Sigmoid colon (tissue), 7 donors: ENCODE data around the gene GP1BB. TPM values are rescaled to one million over a fixed set of nuclear protein-coding genes. Genes with fewer than 3 reads are reported as not detected.

Source experiments
- DNase-seq: peaks from one replicate; pipeline ENCODE4 v3.0.0-alpha.2; 2019
- H3K27ac ChIP-seq, 4 donors: fragments of 200-600 bp; sonication (generic); one replicate each; pipeline ENCODE4 v1.5.1; 2016 to 2019; ENCODE audit warnings: mild to moderate bottlenecking in 1 of 4
- H3K27me3 ChIP-seq, 3 donors: fragments of 200-600 bp; sonication (generic); one replicate each; pipeline ENCODE4 v1.5.1; 2019; ENCODE audit warnings: mild to moderate bottlenecking in 1 of 3
- H3K36me3 ChIP-seq, 4 donors: fragments of 200-600 bp; sonication (generic); one replicate each; pipeline ENCODE4 v1.5.1; 2016 to 2019
- H3K4me1 ChIP-seq, 4 donors: fragments of 200-600 bp; sonication (generic); one replicate each; pipeline ENCODE4 v1.5.1; 2017 to 2019
- H3K4me3 ChIP-seq, 4 donors: fragments of 200-600 bp; sonication (generic); one replicate each; pipeline ENCODE4 v1.5.1; 2017 to 2019; ENCODE audit warnings: mild to moderate bottlenecking in 2 of 4, moderate library complexity in 1 of 4
- H3K9me3 ChIP-seq, 4 donors: fragments of 200-600 bp in 3 of 4; sonication (generic) in 3 of 4; one replicate each; pipeline versions ENCODE4 v1.5.1 to v1.6.1; 2013 to 2019
- EP300 ChIP-seq, 4 donors: sonication (generic); formaldehyde crosslinking; IDR thresholded peaks; one replicate each; pipeline ENCODE4 v1.6.1; 2017; ENCODE audit warnings: antibody characterized with exemption in 4 of 4
- POLR2A ChIP-seq, 2 donors: fragments of 450-650 bp; IDR thresholded peaks; one replicate each; pipeline ENCODE4 v1.6.1; 2016; ENCODE audit warnings: antibody characterized with exemption in 2 of 2, mild to moderate bottlenecking in 2 of 2, moderate library complexity in 2 of 2
- POLR2AphosphoS5 ChIP-seq, 4 donors: sonication (generic); formaldehyde crosslinking; IDR thresholded peaks; one replicate each; pipeline ENCODE4 v1.6.1; 2017; ENCODE audit warnings: antibody characterized with exemption in 4 of 4
- WGBS, 2 donors: extraction: QIAGEN DNeasy Blood & Tissue Kit; methylation state at CpG; one replicate each; pipeline ENCODE4 v1.1.7; 2013; 5-methylcytosine and 5-hydroxymethylcytosine counted together
- intact Hi-C: fragments of 100-400 bp; cut with DNase I; formaldehyde crosslinking; loops from one replicate; pipeline ENCODE4 v1.15.1; 2023
- polyA plus RNA-seq, 3 donors: library from polyadenylated mRNA; stranded (reverse); fragments of 200-250 nt; gene quantifications; one replicate each; pipeline ENCODE4 v1.2.3, GENCODE V29; 2013
- total RNA-seq, 4 donors: library from RNA; depleted of rRNA; stranded (reverse); fragments of >200 nt; gene quantifications; one replicate each; pipeline ENCODE4 v1.1.0, GENCODE V29; 2016
- TF ChIP-seq, protein P1 (sequence below), 4 experiments: fragments of 450-650 bp in 3 of 4; fragments of 200-600 bp in 1 of 4; IDR thresholded peaks; one replicate each; pipeline ENCODE4 v1.5.1; 2016 to 2019; ENCODE audit warnings: antibody characterized with exemption in 4 of 4, mild to moderate bottlenecking in 3 of 4, moderate library complexity in 2 of 4
- donor health status: healthy with polysubstance abuse.
- donor health status: Bipolar disorder and iron deficiency.
- donor health status: healthy.

The GP1BB gene
- total and polyA plus RNA-seq, 7 donors: 1.1 to 2.9 (median 1.9) TPM; not detected in 2

- Histone ChIP-seq H3K27ac (no peak overlapping the region), H3K9me3 (no peaks in the 10 kb centered on the region), H3K36me3 (no peaks in the 10 kb centered on the region), H3K27me3 (peaks cover 0 to 11% (median 0%) of the 10 kb centered on the region in 3 donors), H3K4me1 (no peaks in the 10 kb centered on the region), H3K4me3 (no peak overlapping the region)
- TF ChIP-seq, protein P1, sequence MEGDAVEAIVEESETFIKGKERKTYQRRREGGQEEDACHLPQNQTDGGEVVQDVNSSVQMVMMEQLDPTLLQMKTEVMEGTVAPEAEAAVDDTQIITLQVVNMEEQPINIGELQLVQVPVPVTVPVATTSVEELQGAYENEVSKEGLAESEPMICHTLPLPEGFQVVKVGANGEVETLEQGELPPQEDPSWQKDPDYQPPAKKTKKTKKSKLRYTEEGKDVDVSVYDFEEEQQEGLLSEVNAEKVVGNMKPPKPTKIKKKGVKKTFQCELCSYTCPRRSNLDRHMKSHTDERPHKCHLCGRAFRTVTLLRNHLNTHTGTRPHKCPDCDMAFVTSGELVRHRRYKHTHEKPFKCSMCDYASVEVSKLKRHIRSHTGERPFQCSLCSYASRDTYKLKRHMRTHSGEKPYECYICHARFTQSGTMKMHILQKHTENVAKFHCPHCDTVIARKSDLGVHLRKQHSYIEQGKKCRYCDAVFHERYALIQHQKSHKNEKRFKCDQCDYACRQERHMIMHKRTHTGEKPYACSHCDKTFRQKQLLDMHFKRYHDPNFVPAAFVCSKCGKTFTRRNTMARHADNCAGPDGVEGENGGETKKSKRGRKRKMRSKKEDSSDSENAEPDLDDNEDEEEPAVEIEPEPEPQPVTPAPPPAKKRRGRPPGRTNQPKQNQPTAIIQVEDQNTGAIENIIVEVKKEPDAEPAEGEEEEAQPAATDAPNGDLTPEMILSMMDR (IDR thresholded peaks at IDR 0.05): no peak
- no peak for TF ChIP-seq EP300 (IDR thresholded peaks at IDR 0.05)
- TF ChIP-seq POLR2A (IDR thresholded peaks at IDR 0.05): no peak
- no peak for TF ChIP-seq POLR2AphosphoS5 (IDR thresholded peaks at IDR 0.05)
- 70 to 83% methylated on average over 17 of the region's 17 CpGs for WGBS, 2 donors
- intact Hi-C loops: no loop called here
- no peak for DNase-seq
These were observed 14.7 kb downstream of the GP1BB start for GRCh38 chr22:19737846-19738663.

DNA sequence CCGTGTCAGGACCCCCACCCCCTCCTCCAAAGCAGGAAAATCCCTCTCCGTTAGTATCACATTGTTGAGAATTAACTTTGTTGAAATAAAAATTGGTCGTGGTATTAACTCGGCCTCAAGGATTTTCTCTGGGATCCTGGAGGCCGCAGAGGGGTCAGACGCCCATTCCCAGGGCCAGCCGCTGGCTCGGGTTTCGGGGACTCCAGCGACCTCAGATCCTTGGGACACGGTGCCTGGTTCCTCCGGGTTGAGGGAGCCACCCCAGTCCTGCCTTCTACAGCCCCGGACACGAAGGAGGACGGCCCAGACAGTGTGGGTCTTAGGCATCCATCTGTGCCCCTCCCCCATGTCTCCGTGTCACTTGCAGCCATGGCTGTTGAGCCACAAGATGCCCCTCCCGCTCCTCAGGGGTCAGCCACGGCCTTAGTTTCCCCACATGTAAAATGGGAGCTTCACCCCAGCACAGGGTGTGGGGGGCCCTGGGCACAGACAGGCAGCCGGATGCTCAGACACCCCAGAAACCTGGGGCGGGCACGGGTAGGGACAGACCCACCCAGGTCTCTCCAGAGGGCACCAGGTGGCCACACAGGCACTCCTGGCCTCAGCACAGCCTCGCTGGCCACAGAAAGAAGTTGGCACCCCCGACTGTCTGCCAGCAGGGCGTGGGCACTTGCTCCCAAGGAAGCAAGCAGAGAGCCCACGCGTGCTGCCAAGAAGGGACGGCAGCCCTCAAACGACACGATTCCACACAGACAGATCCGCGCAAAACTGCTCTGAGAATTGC is 15.5 kb downstream of the GP1BB start:
- intact Hi-C loops: no loop called here
- H3K27me3 ChIP-seq: peaks cover 0 to 11% (median 0%) of the 10 kb centered on the region in 3 donors
- 49 to 74% methylated on average over 31 of the region's 31 CpGs for WGBS, 2 donors
- H3K27ac ChIP-seq: no peak overlapping the region
- TF ChIP-seq, protein P1 (IDR thresholded peaks at IDR 0.05): no peak
- no peak for TF ChIP-seq POLR2A (IDR thresholded peaks at IDR 0.05)
- no peak for TF ChIP-seq POLR2AphosphoS5 (IDR thresholded peaks at IDR 0.05)
- TF ChIP-seq EP300 (IDR thresholded peaks at IDR 0.05): no peak
- DNase-seq: no peak
- no peaks in the 10 kb centered on the region for H3K36me3 ChIP-seq
- H3K4me3 ChIP-seq: no peak overlapping the region
- H3K9me3 ChIP-seq: no peaks in the 10 kb centered on the region
- no peaks in the 10 kb centered on the region for H3K4me1 ChIP-seq

DNA sequence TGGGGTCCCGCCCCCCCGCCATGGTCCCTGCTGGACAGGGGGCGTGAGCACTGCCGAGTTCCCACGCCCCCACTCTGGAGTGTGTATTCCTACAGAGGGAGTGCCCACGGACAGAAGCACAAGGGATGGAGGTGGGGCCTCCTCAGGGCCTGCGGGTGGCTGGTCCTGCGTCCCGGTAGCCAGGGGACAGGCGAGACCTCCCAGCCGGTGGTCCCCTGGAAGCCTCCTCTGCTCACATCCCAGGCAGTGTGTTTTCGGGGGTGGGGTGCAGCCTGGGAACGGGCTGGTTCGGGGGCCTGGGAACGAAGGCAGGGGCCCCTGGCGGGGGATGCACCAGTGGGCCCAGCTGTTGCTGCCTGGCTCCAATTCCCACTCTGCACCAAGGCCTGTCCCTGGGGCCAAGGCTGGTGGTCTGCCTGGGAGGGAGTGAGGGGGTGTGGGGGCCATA is 16.1 kb downstream of the GP1BB start:
- intact Hi-C loops: no loop called here
- no peak overlapping the region for H3K4me3 ChIP-seq
- H3K36me3 ChIP-seq: no peaks in the 10 kb centered on the region
- H3K9me3 ChIP-seq: no peaks in the 10 kb centered on the region
- no peak for DNase-seq
- H3K4me1 ChIP-seq: no peaks in the 10 kb centered on the region
- H3K27me3 ChIP-seq: peaks cover 0 to 11% (median 0%) of the 10 kb centered on the region in 3 donors
- TF ChIP-seq EP300 (IDR thresholded peaks at IDR 0.05) (no peak), POLR2AphosphoS5 (IDR thresholded peaks at IDR 0.05) (no peak), POLR2A (IDR thresholded peaks at IDR 0.05) (no peak)
- TF ChIP-seq, protein P1 (IDR thresholded peaks at IDR 0.05): no peak
- 41 to 67% methylated on average over 16 of the region's 16 CpGs for WGBS, 2 donors
- H3K27ac ChIP-seq: no peak overlapping the region

- no peak for TF ChIP-seq POLR2A (IDR thresholded peaks at IDR 0.05)
- TF ChIP-seq, protein P1 (IDR thresholded peaks at IDR 0.05): no peak
- no peak for TF ChIP-seq EP300 (IDR thresholded peaks at IDR 0.05)
- TF ChIP-seq POLR2AphosphoS5 (IDR thresholded peaks at IDR 0.05): no peak
- 81 to 91% methylated on average over 7 of the region's 7 CpGs for WGBS, 2 donors
- DNase-seq: no peak
These were observed 16.6 kb downstream of the GP1BB start for GRCh38 chr22:19739911-19740449.

More at GRCh38 chr22:19739911-19740449, 16.6 kb downstream of the GP1BB start:
- H3K27ac ChIP-seq: no peak overlapping the region
- intact Hi-C loops: no loop called here
- H3K4me3 ChIP-seq: no peak overlapping the region
- peaks cover 0 to 11% (median 0%) of the 10 kb centered on the region in 3 donors for H3K27me3 ChIP-seq
- H3K4me1 ChIP-seq: no peaks in the 10 kb centered on the region
- no peaks in the 10 kb centered on the region for H3K9me3 ChIP-seq
- H3K36me3 ChIP-seq: no peaks in the 10 kb centered on the region
